Osteoblast (primary cell): Measurements from ENCODE around the gene CD109. TPM values are rescaled to one million over a fixed set of nuclear protein-coding genes. Genes with fewer than 3 reads are reported as not detected.

Experiments
- DNase-seq: peaks from one replicate; pipeline ENCODE4 v3.0.0; 2011; ENCODE audit warnings: low spot score, mixed read lengths; ENCODE audit not compliant: insufficient read length; ENCODE audit errors: missing footprints
- H2AFZ ChIP-seq: 2 replicates; pipeline ENCODE4 v1.6.0; 2011; ENCODE audit warnings: mild to moderate bottlenecking, low read length
- H3K27ac ChIP-seq: 2 replicates; pipeline ENCODE4 v1.5.1; 2011; ENCODE audit warnings: mild to moderate bottlenecking, low read depth, low read length, moderate library complexity
- H3K27me3 ChIP-seq: 2 replicates; pipeline ENCODE4 v1.6.0; 2012; ENCODE audit warnings: mild to moderate bottlenecking, control low read depth, inconsistent platforms, low read length, moderate library complexity; ENCODE audit not compliant: insufficient read depth
- H3K36me3 ChIP-seq: 2 replicates; pipeline ENCODE4 v1.5.1; 2011; ENCODE audit warnings: mild to moderate bottlenecking, low read length, control low read depth, moderate library complexity; ENCODE audit not compliant: insufficient read depth
- H3K4me1 ChIP-seq: 2 replicates; pipeline ENCODE4 v1.5.1; 2011; ENCODE audit warnings: mild to moderate bottlenecking, low read length, control low read depth, moderate library complexity; ENCODE audit not compliant: insufficient read depth
- H3K4me2 ChIP-seq: 2 replicates; pipeline ENCODE4 v1.6.0; 2011; ENCODE audit warnings: mild to moderate bottlenecking, low read length; ENCODE audit not compliant: insufficient read depth
- H3K4me3 ChIP-seq: fragments of 200-600 bp; sonication (generic); 3 replicates; pipeline ENCODE4 v1.5.1; 2012; ENCODE audit warnings: mild to moderate bottlenecking, low read length, inconsistent platforms; ENCODE audit not compliant: insufficient read depth
- H3K79me2 ChIP-seq: 2 replicates; pipeline ENCODE4 v1.6.0; 2012; ENCODE audit warnings: mild to moderate bottlenecking, low read length, control low read depth, inconsistent platforms; ENCODE audit not compliant: insufficient read depth
- H3K9me3 ChIP-seq: 2 replicates; pipeline ENCODE4 v1.5.1; 2011; ENCODE audit warnings: low read depth, low read length, control low read depth
- H4K20me1 ChIP-seq: 2 replicates; pipeline ENCODE4 v1.6.0; 2012; ENCODE audit warnings: mild to moderate bottlenecking, low read length, control low read depth; ENCODE audit not compliant: insufficient read depth
- CTCF ChIP-seq: IDR thresholded peaks from 2 replicates; pipeline ENCODE4 v1.5.1; 2011; ENCODE audit warnings: mild to moderate bottlenecking, low read depth, low read length, moderate library complexity; ENCODE audit errors: extremely low read depth
- total RNA-seq: library from RNA; depleted of rRNA; stranded (reverse); fragments of >200 nt; gene quantifications from 2 replicates; pipeline ENCODE4 v1.2.3, GENCODE V29; 2012

Gene CD109
- total RNA-seq, 1 donor, result 93.4 TPM

GRCh38 chr6:73710470-73710869 is 14.5 kb downstream of the CD109 start:
- no peak overlapping the region for H2AFZ ChIP-seq
- no peak overlapping the region for H3K27ac ChIP-seq
- H3K79me2 ChIP-seq, result peaks cover 23% of the 10 kb centered on the region
- no peaks in the 10 kb centered on the region for H3K27me3 ChIP-seq
- H3K4me2 ChIP-seq, result no peak overlapping the region
- H3K9me3 ChIP-seq, result no peaks in the 10 kb centered on the region
- DNase-seq, result no peak
- no peak overlapping the region for H3K4me3 ChIP-seq
- no peak for TF ChIP-seq CTCF
- peaks cover 3% of the 10 kb centered on the region for H3K36me3 ChIP-seq
- H4K20me1 ChIP-seq, result no peaks in the 10 kb centered on the region
- H3K4me1 ChIP-seq, result peaks cover 5% of the 10 kb centered on the region

- Histone ChIP-seq H3K79me2 (peaks cover 19% of the 10 kb centered on the region), H3K4me3 (no peak overlapping the region), H3K27me3 (no peaks in the 10 kb centered on the region), H3K36me3 (peaks cover 3% of the 10 kb centered on the region), H4K20me1 (no peaks in the 10 kb centered on the region), H3K27ac (no peak overlapping the region), H3K4me2 (no peak overlapping the region), H2AFZ (no peak overlapping the region), H3K9me3 (no peaks in the 10 kb centered on the region), H3K4me1 (peaks cover 6% of the 10 kb centered on the region)
- no peak for TF ChIP-seq CTCF
- DNase-seq, result no peak
Measured at GRCh38 chr6:73710948-73711347, 14.9 kb downstream of the CD109 start.

- DNase-seq, result no peak
- no peak overlapping the region for H3K27ac ChIP-seq
Measured at GRCh38 chr6:73712535-73713173, 16.7 kb downstream of the CD109 start.

More at GRCh38 chr6:73712535-73713173, 16.7 kb downstream of the CD109 start:
- TF ChIP-seq CTCF, result no peak
- H3K9me3 ChIP-seq, result no peaks in the 10 kb centered on the region
- no peaks in the 10 kb centered on the region for H3K27me3 ChIP-seq
- no peak overlapping the region for H2AFZ ChIP-seq
- no peaks in the 10 kb centered on the region for H4K20me1 ChIP-seq
- no peak overlapping the region for H3K4me3 ChIP-seq
- peaks cover 6% of the 10 kb centered on the region for H3K4me1 ChIP-seq
- no peak overlapping the region for H3K4me2 ChIP-seq
- peaks cover 8% of the 10 kb centered on the region for H3K79me2 ChIP-seq
- H3K36me3 ChIP-seq, result no peaks in the 10 kb centered on the region
